GM12872 (cell line): ENCODE data around the gene IGF1R.

Experiments used
- TF ChIP-seq, protein P1 (sequence below): IDR thresholded peaks from 3 replicates; pipeline ENCODE4 v1.5.1; 2011; ENCODE audit warnings: low read depth, mild to moderate bottlenecking, low read length, moderate library complexity; ENCODE audit not compliant: insufficient read depth

Gene IGF1R

DNA sequence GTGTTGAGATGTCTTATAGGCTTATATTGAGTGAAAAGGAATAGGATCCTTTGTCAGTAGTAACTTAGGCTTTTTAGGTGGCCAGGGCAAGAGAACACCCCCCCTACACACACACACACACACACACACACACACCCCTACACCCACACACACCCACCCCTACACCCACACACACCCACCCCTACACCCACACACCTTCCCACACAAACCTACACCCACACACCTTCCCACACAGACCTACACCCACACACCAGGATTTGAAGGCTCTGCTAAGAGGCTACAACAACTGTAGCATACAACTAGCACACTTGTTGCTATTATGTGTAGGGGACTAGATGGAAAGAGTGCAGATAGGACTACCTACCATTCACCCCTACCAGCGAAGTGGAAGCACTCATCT, 186.6 kb downstream of the IGF1R start:
- TF ChIP-seq, protein P1, sequence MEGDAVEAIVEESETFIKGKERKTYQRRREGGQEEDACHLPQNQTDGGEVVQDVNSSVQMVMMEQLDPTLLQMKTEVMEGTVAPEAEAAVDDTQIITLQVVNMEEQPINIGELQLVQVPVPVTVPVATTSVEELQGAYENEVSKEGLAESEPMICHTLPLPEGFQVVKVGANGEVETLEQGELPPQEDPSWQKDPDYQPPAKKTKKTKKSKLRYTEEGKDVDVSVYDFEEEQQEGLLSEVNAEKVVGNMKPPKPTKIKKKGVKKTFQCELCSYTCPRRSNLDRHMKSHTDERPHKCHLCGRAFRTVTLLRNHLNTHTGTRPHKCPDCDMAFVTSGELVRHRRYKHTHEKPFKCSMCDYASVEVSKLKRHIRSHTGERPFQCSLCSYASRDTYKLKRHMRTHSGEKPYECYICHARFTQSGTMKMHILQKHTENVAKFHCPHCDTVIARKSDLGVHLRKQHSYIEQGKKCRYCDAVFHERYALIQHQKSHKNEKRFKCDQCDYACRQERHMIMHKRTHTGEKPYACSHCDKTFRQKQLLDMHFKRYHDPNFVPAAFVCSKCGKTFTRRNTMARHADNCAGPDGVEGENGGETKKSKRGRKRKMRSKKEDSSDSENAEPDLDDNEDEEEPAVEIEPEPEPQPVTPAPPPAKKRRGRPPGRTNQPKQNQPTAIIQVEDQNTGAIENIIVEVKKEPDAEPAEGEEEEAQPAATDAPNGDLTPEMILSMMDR: no peak

DNA sequence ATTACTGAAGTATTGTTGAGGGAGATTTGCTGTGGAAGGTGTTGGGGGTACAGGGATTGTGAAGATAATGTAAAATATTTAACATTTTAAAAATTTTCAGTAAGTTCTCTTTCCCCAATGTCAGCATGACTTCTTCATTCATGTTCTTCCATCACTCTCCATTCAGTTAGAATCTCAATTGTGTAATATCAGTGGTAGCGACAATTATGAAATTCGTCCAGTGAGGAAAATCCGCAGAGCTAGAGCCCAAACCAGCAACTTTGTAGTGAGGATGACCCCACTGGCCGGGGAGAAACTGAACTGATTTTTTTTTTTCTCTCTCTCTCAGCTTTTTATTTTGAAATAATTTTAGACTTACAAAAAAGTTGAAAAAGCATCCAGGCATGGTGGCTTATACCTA, 187.5 kb downstream of the IGF1R start:
- TF ChIP-seq, protein P1: no peak

DNA sequence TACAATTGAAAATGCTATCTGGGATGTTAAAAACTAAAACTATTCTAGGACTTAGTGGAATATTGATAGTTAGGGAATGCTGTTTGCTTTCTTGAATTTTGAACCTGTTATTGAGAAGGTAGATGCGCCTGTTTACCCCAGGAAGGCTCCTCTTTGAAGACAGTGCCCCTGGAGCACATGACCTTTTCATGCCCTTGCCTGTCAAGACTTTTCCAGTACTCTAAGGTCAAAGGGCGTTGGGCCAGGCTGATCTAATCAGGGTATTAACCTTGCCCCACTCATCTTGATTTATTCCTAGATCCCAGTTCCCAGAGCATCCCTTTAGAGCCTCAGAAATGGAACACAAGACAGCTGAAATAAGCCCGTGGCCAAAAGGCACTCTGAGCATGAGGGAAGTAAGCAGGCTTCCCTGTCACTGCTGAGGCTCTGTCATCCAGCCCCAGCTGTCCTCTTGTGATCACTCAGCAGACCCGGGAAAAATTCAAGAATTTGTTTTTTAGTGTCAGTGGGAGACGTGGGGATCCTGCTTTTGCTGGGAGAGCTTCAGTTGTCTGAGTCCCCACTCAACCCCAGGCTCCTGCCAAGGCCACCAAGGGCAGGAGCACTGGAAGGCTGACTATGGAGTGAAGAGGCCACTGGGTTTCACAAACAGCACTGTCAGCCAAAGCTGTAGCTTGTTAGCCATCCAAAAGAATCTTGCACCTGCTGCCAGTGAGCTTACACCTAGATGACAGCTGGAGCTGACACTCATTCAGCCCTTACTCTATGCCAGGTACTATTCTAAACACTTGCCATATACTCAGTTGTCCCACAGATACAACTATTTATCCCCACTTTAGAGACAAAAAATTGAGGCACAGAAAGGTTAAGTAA, 190.3 kb downstream of the IGF1R start:
- TF ChIP-seq, protein P1: no peak

DNA sequence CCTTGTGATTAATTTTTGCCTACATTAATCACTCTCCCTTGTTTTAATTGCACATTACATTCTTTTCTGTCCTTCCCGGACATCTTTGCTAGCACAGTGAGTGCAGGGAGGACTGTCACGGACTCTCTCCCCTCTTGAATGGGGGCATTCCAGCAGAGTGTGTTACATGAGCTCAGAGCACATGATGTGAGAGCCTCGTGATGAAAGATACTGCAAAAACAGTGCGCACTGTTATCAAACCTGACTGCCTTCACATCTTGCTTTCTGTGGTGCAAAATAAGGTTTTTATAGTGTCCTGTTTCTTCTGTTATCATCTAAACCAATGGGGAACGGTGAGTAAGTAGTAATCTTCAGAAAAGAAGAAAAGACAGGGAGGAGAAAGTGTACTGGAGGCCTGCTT, 191.7 kb downstream of the IGF1R start:
- TF ChIP-seq, protein P1: no peak

DNA sequence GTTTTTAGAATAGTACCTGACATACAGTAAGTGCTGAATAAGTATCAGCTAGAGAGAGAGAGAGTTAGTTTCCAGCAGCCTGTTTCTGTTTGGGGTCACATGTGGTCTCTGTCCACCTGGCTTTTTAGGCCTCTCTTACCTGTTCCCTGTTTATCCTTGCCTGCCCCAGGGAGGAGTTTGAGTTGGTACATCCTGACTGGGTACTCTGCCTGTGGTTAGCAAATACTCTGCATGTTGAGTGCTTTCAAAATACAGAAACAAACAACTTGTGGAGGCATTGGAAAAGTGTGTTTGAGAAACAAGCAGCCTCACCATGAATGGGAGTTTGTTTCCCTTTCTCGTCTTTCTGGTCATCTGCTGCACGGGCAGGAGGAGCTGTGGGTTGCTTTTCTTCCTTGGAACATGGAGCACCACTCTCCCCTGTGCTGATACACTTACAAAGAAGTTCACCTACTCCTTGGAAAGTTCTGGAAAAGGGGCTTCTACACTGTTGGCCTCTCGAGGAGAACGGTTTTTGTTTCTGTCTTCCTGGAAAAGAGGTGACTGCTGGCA, 193.2 kb downstream of the IGF1R start:
- TF ChIP-seq, protein P1: no peak

DNA sequence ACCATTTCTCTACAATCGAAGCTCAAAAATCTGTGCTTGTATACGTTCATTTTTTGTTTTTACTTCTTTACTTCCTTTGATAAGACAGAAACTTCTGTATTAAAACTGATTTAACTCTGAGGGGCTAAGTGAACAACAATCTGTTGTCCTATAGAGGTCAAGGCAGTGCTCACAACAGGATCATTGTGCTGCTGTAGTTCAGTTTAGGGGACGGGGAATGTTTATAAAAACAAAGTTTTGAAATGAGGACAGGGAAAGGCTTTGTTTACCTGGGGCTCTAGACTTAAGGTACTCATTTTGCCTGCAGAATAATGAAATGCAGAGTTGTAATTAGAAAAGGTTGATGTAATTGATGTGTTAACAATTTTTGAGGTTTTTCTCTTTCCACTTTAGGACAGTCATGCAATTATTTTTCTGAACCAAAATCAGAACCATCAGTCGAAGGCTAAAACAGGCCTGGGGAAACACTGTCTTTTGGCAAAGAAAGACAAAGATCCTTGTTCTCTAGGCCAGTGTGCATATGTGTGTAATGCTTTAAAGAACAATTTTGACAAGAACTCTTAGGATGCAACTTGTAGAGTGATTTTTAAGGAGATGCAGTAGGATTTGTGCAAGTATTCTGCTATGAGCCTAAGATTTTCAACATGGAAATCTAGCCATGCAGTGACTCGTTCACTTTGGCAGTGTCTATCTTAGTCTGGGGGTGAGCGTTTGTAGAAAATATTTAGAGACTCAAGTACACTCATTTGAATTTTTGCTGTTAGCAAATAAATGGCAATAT, 194.0 kb downstream of the IGF1R start:
- TF ChIP-seq, protein P1: no peak

DNA sequence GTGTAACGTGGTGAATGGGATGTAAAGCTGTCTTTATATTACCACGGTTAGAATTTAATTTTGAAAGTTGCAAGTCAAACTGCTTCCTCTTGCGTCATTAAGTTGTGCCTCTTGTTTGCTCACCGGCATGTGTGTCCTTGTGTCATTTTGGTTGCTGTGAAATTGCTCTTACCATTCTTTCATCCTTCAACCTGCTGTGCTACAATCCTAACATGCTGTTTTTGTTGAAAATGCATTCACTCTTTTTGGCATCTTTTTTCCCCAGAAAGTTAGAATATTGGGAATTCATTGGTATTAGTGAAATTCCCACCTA, 194.6 kb downstream of the IGF1R start:
- TF ChIP-seq, protein P1: no peak
